ENCODE measurements around the gene ISYNA1.

ISYNA1 gene

DNA sequence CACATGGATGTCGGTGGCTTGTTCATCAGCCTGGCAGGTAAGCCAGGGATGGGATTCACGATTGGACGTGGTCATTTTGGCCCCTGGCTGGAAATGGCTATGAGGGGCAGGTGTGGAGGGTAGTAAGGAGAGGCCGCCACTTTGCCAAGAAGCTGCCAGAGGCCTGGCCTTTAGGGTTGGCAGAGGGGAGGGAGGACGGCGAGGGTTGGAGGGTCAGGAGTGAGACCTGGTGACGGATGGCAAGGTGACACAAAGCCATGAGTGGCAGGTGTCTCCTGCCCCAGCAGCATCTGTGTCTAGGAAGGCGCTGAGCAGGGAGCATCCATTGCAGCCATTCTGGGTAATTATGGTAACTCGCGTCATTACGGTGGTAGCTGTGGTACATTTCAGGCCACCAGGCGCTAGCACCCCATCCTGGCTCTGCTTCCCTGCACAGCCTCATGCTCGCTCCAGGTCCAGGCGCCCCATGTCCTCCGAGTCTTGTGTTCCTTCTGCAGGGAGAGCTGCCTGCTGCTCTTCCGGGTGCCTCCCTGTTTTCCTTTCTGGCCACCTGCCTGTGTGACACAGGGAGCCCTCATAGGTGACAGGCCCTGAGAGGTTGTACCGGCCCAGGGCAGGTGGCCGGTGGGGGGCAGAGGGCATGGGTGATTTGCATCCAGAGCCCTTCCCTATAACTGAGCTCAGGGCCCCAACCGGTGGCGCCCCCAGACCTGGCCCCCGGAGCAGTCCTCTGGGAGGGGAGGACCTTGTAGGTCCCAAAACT lies 14.5 kb downstream of the ISYNA1 start:
- WGBS, 2 experiments (ENCODE audit: insufficient coverage in 2 of 2): 93 to 96% methylated on average over 15 to 17 of the region's 21 CpGs

GRCh38 chr19:18422530-18423191 lies 15.3 kb downstream of the ISYNA1 start:
- Histone ChIP-seq H3K4me3 (ENCODE audit: extremely low read depth, insufficient read depth, low read length, poor library complexity, severe bottlenecking) (no peak overlapping the region), H3K9me3 (ENCODE audit: control insufficient read depth, low read length) (no peaks in the 10 kb centered on the region), H3K4me1 (ENCODE audit: control insufficient read depth, insufficient read depth, low read length, poor library complexity, severe bottlenecking) (peaks cover 35% of the 10 kb centered on the region), H3K36me3 (ENCODE audit: control insufficient read depth, insufficient read depth, low read length) (peaks cover 7% of the 10 kb centered on the region), H3K27ac (ENCODE audit: low read depth, low read length, severe bottlenecking) (no peak overlapping the region)
- WGBS, 2 experiments (ENCODE audit: insufficient coverage in 2 of 2): 92 to 97% methylated on average over 11 of the region's 14 CpGs

More for the DNA sequence above, 14.5 kb downstream of the ISYNA1 start:
- H3K4me3 ChIP-seq (ENCODE audit: extremely low read depth, insufficient read depth, low read length, poor library complexity, severe bottlenecking): no peak overlapping the region
- peaks cover 7% of the 10 kb centered on the region for H3K36me3 ChIP-seq (ENCODE audit: control insufficient read depth, insufficient read depth, low read length)
- H3K9me3 ChIP-seq (ENCODE audit: control insufficient read depth, low read length): no peaks in the 10 kb centered on the region
- H3K27ac ChIP-seq (ENCODE audit: low read depth, low read length, severe bottlenecking): no peak overlapping the region
- peaks cover 34% of the 10 kb centered on the region for H3K4me1 ChIP-seq (ENCODE audit: control insufficient read depth, insufficient read depth, low read length, poor library complexity, severe bottlenecking)

GRCh38 chr19:18421371-18421959 lies 16.5 kb downstream of the ISYNA1 start:
- WGBS, 2 experiments (ENCODE audit: insufficient coverage in 2 of 2): 94 to 97% methylated on average over 11 of the region's 12 CpGs
- Histone ChIP-seq H3K36me3 (ENCODE audit: control insufficient read depth, insufficient read depth, low read length) (peaks cover 7% of the 10 kb centered on the region), H3K27ac (ENCODE audit: low read depth, low read length, severe bottlenecking) (no peak overlapping the region), H3K4me1 (ENCODE audit: control insufficient read depth, insufficient read depth, low read length, poor library complexity, severe bottlenecking) (peaks cover 38% of the 10 kb centered on the region), H3K4me3 (ENCODE audit: extremely low read depth, insufficient read depth, low read length, poor library complexity, severe bottlenecking) (no peak overlapping the region), H3K9me3 (ENCODE audit: control insufficient read depth, low read length) (no peaks in the 10 kb centered on the region)

DNA sequence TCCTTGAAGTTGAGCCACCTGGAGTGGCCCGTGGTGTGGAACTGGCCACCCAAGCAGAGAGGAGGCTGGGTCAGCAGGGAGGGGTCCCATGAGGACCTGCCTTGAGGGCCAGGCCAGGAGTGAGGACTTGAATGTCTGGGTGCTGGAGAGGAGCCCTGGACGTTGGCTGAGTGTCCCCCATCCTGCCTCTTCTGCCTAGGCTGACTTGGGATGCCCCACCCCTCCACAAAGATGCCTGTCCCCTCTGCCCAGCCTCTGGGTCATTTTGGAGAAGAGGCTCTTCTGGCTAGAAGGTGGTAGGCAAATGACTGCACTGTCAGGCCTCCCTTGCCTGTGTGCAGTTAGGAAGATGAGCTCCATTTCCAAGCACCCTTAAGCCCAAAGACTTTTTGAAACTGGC lies 17.0 kb downstream of the ISYNA1 start:
- H3K4me1 ChIP-seq (ENCODE audit: control insufficient read depth, insufficient read depth, low read length, poor library complexity, severe bottlenecking): peaks cover 35% of the 10 kb centered on the region
- no peaks in the 10 kb centered on the region for H3K9me3 ChIP-seq (ENCODE audit: control insufficient read depth, low read length)
- 76 to 78% methylated on average over 1 to 2 of the region's 2 CpGs for WGBS, 2 experiments (ENCODE audit: insufficient coverage in 2 of 2)
- peaks cover 5% of the 10 kb centered on the region for H3K36me3 ChIP-seq (ENCODE audit: control insufficient read depth, insufficient read depth, low read length)
- H3K4me3 ChIP-seq (ENCODE audit: extremely low read depth, insufficient read depth, low read length, poor library complexity, severe bottlenecking): peak overlapping the region; percentile 66
- H3K27ac ChIP-seq (ENCODE audit: low read depth, low read length, severe bottlenecking): no peak overlapping the region

DNA sequence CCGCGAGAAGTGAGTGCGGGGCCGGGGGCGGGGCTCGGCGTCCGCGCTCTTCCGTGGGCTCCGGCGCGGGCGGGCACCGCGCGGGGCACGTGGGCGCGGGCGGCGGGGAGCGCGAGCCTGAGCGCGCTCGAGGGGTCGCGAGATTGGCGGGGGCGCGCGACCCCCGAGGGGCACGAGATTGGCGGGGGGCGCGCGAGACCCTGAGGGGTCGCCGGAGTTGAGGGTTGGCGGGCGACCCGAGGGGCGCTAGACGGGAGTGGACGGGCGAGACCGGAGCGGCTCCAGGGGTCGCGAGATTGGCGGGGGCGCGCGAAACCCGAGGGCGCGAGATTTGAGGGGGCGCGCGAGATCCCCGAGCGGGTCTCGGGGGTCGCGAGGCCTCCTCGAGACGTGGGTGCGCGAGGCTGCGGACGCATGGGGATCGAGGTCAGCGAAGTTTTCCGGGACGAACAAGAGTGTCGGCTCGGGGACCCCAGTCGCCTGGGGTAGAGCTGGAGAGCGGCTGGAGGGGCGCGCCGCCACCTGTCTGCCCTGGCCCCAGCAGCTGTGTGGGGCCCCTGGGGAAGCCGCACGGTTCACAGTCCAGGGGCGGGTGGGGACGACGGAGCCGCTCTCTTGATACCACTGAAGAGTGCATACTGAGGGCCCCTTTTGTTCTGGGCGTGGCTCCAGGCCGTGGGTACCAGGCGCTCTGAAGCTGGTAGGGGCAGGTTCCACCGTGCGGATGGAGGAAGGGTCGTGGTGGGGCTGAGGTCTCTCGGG lies 18.1 kb downstream of the ISYNA1 start:
- Histone ChIP-seq H3K36me3 (ENCODE audit: control insufficient read depth, insufficient read depth, low read length) (peaks cover 5% of the 10 kb centered on the region), H3K4me3 (ENCODE audit: extremely low read depth, insufficient read depth, low read length, poor library complexity, severe bottlenecking) (peak overlapping the region; percentile 66), H3K27ac (ENCODE audit: low read depth, low read length, severe bottlenecking) (no peak overlapping the region), H3K9me3 (ENCODE audit: control insufficient read depth, low read length) (no peaks in the 10 kb centered on the region), H3K4me1 (ENCODE audit: control insufficient read depth, insufficient read depth, low read length, poor library complexity, severe bottlenecking) (peaks cover 33% of the 10 kb centered on the region)
- 4 to 5% methylated on average over 68 to 81 of the region's 97 CpGs for WGBS, 2 experiments (ENCODE audit: insufficient coverage in 2 of 2)

DNA sequence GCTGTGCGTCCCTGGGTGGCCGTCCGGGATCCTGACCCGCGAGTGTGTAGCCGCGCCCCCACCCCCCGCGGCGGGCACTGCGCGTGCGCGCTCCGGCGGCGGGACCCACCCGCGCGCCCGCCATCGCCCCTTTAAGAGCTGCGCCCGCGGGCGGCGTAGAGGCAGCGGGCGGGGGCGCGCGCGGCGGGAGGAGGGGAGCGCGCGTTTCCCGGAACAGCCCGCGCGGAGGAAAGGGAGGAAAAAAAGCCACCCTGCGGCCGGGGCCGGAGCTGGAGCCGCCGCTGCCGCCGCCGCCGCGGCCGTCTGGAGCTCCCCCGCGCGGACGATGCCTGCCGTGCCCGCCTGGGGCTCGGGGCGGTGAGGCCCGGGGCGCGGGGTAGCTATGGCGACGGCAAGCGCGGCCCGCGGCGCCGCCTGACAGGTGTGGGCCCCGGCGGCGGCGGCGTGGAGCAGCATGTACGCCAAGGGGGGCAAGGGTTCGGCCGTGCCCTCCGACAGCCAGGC lies 18.7 kb downstream of the ISYNA1 start, which contains the start of gene SSBP4:
TSS of gene SSBP4 (plus strand) at position 204 of the 504 bp plus-strand sequence. CDS start at position 455, 251 bp downstream.
- H3K36me3 ChIP-seq (ENCODE audit: control insufficient read depth, insufficient read depth, low read length): peaks cover 5% of the 10 kb centered on the region
- 0% methylated on average over 55 to 63 of the region's 80 CpGs for WGBS, 2 experiments (ENCODE audit: insufficient coverage in 2 of 2)
- H3K27ac ChIP-seq (ENCODE audit: low read depth, low read length, severe bottlenecking): peak within 1 kb of the TSS; percentile 62
- no peaks in the 10 kb centered on the region for H3K9me3 ChIP-seq (ENCODE audit: control insufficient read depth, low read length)
- peak within 1 kb of the TSS; percentile 66 for H3K4me3 ChIP-seq (ENCODE audit: extremely low read depth, insufficient read depth, low read length, poor library complexity, severe bottlenecking)
- H3K4me1 ChIP-seq (ENCODE audit: control insufficient read depth, insufficient read depth, low read length, poor library complexity, severe bottlenecking): peaks cover 33% of the 10 kb centered on the region

GRCh38 chr19:18418483-18419194 lies 19.3 kb downstream of the ISYNA1 start:
- Histone ChIP-seq H3K27ac (ENCODE audit: low read depth, low read length, severe bottlenecking) (peak overlapping the region; percentile 62), H3K9me3 (ENCODE audit: control insufficient read depth, low read length) (no peaks in the 10 kb centered on the region), H3K36me3 (ENCODE audit: control insufficient read depth, insufficient read depth, low read length) (peaks cover 5% of the 10 kb centered on the region), H3K4me1 (ENCODE audit: control insufficient read depth, insufficient read depth, low read length, poor library complexity, severe bottlenecking) (peaks cover 32% of the 10 kb centered on the region), H3K4me3 (ENCODE audit: extremely low read depth, insufficient read depth, low read length, poor library complexity, severe bottlenecking) (peak overlapping the region; percentile 66)
- 44 to 54% methylated on average over 22 to 33 of the region's 39 CpGs for WGBS, 2 experiments (ENCODE audit: insufficient coverage in 2 of 2)

DNA sequence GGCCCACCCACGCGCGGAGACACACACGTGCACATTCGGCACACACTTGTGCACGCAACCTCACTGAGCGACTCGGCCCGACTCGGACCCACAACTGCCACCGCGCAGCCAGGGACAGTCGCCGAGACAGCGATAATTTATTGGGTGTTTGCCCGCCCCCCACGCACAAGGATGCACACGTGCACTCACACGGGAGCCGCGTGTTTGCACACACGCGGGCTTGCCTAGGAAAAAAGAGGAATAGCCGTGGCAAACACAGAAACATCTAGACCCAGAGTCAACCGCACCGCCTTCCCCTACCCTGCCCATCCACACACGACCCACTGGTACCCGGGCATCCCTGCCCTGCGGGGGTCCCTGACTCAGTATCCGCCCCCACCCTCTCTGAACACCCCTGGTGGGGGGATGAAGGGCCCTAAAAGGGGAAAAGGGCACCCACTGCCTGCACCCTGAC lies 19.9 kb downstream of the ISYNA1 start:
- Histone ChIP-seq H3K36me3 (ENCODE audit: control insufficient read depth, insufficient read depth, low read length) (peaks cover 3% of the 10 kb centered on the region), H3K27ac (ENCODE audit: low read depth, low read length, severe bottlenecking) (peak overlapping the region; percentile 100), H3K9me3 (ENCODE audit: control insufficient read depth, low read length) (no peaks in the 10 kb centered on the region), H3K4me3 (ENCODE audit: extremely low read depth, insufficient read depth, low read length, poor library complexity, severe bottlenecking) (peak overlapping the region; percentile 36), H3K4me1 (ENCODE audit: control insufficient read depth, insufficient read depth, low read length, poor library complexity, severe bottlenecking) (peaks cover 26% of the 10 kb centered on the region)
- WGBS, 2 experiments (ENCODE audit: insufficient coverage in 2 of 2): 14 to 32% methylated on average over 17 to 23 of the region's 30 CpGs

DNA sequence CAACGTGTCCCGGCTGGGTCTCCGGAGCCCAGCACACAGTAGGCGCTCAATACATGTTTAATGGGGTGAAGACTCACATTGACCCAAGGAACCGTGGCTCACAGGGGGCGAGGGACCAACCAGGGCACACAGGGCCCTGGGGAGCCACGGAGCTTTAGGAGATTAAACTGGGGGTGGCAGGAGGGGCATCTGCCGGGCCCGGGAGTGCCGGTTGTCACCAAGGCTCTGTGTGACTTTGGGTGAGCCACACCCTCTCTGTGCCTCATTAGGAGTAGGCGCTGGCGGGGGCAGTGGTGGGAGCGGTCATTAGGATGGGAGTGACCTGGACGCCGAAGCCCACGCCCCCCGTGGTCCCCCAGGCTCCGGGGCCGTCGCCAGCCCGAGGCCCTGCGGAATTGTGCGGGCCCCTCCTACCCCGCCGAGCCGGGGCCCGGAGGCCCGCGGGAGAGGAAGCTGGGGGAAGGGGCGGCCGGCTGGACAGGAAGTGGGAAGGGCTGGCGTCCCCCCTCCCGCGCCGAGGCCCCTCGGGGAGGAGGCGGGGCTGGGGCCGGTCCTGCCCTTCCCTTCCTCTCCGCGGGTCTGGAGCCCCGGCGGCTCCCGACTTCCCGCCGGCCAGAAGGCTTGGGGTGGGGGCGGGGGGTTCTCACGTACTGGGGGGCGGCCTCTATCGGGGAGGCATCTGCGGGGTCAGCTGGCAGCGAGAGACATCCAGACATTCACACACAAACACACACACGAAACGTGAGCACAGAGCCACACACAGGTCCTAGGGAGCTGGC lies 20.5 kb downstream of the ISYNA1 start:
- H3K27ac ChIP-seq (ENCODE audit: low read depth, low read length, severe bottlenecking): peak overlapping the region; percentile 100

More for the DNA sequence above, 20.5 kb downstream of the ISYNA1 start:
- Histone ChIP-seq H3K36me3 (ENCODE audit: control insufficient read depth, insufficient read depth, low read length) (no peaks in the 10 kb centered on the region), H3K4me1 (ENCODE audit: control insufficient read depth, insufficient read depth, low read length, poor library complexity, severe bottlenecking) (peaks cover 26% of the 10 kb centered on the region), H3K4me3 (ENCODE audit: extremely low read depth, insufficient read depth, low read length, poor library complexity, severe bottlenecking) (peak overlapping the region; percentile 36), H3K9me3 (ENCODE audit: control insufficient read depth, low read length) (no peaks in the 10 kb centered on the region)
- 1 to 4% methylated on average over 12 to 37 of the region's 53 CpGs for WGBS, 2 experiments (ENCODE audit: insufficient coverage in 2 of 2)
